Fibroblast of pulmonary artery (primary cell): ENCODE data around the gene CACNA1E.

ENCODE experiments used
- DNase-seq: peaks from one replicate; pipeline ENCODE4 v3.0.0-alpha.2; 2010; ENCODE audit warnings: low read depth
- H3K4me3 ChIP-seq: replicated peaks from 2 replicates; pipeline ENCODE4 v1.5.1; 2011; ENCODE audit warnings: low read depth, mild to moderate bottlenecking, control low read depth, low read length, moderate library complexity
- CTCF ChIP-seq: IDR thresholded peaks from 2 replicates; pipeline ENCODE4 v1.5.1; 2011; ENCODE audit warnings: mild to moderate bottlenecking, control low read depth, low read length, inconsistent platforms; ENCODE audit errors: missing control alignments

Gene CACNA1E

GRCh38 chr1:181545395-181545794 lies 62.1 kb downstream of the CACNA1E start:
- no peak for TF ChIP-seq CTCF
- H3K4me3 ChIP-seq: no peak overlapping the region
- no peak for DNase-seq

GRCh38 chr1:181548497-181548896 lies 65.2 kb downstream of the CACNA1E start:
- no peak for TF ChIP-seq CTCF
- DNase-seq: no peak

GRCh38 chr1:181551249-181551648 lies 67.9 kb downstream of the CACNA1E start:
- DNase-seq: no peak
- TF ChIP-seq CTCF: no peak
- no peak overlapping the region for H3K4me3 ChIP-seq

More at GRCh38 chr1:181548497-181548896, 65.2 kb downstream of the CACNA1E start:
- H3K4me3 ChIP-seq: no peak overlapping the region

GRCh38 chr1:181551754-181552153 lies 68.4 kb downstream of the CACNA1E start:
- no peak overlapping the region for H3K4me3 ChIP-seq
- no peak for TF ChIP-seq CTCF
- DNase-seq: no peak

- DNase-seq: no peak
- TF ChIP-seq CTCF: no peak
- H3K4me3 ChIP-seq: no peak overlapping the region
These were observed 71.1 kb downstream of the CACNA1E start for GRCh38 chr1:181554465-181554864.

GRCh38 chr1:181556631-181557030 lies 73.3 kb downstream of the CACNA1E start:
- TF ChIP-seq CTCF: no peak

GRCh38 chr1:181557313-181557712 lies 74.0 kb downstream of the CACNA1E start:
- TF ChIP-seq CTCF: no peak
- no peak overlapping the region for H3K4me3 ChIP-seq
- DNase-seq: no peak

More at GRCh38 chr1:181556631-181557030, 73.3 kb downstream of the CACNA1E start:
- no peak overlapping the region for H3K4me3 ChIP-seq
- DNase-seq: no peak
